NCI-H1092 treated with DMSO at 0.1 percent for 48 hours (cell line): ENCODE measurements around the gene CBX4.

Source experiments
- DNase-seq: peaks from one replicate; lab custom pipeline; 2025; lab: John Stamatoyannopoulos, UW

The CBX4 gene

DNA sequence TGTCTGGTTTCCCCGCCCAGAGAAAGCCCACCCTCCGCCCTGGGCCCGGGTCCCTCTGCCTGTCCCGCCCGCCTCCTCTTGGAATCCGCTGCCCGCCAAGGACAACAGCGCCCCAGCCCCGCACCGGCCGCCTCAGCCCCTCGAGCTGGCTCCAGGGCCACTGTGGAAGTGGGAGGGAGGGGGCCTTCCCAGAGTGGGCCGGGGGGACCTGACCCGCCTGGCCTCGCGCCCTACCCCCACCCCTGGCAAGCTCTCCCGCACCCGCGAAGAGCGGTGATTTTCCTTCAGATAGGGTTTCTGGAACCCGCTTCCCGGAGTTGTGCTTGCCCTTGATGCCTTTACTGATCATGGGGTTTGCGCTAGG is 40.1 kb downstream of the CBX4 start:
- no peak for DNase-seq

DNA sequence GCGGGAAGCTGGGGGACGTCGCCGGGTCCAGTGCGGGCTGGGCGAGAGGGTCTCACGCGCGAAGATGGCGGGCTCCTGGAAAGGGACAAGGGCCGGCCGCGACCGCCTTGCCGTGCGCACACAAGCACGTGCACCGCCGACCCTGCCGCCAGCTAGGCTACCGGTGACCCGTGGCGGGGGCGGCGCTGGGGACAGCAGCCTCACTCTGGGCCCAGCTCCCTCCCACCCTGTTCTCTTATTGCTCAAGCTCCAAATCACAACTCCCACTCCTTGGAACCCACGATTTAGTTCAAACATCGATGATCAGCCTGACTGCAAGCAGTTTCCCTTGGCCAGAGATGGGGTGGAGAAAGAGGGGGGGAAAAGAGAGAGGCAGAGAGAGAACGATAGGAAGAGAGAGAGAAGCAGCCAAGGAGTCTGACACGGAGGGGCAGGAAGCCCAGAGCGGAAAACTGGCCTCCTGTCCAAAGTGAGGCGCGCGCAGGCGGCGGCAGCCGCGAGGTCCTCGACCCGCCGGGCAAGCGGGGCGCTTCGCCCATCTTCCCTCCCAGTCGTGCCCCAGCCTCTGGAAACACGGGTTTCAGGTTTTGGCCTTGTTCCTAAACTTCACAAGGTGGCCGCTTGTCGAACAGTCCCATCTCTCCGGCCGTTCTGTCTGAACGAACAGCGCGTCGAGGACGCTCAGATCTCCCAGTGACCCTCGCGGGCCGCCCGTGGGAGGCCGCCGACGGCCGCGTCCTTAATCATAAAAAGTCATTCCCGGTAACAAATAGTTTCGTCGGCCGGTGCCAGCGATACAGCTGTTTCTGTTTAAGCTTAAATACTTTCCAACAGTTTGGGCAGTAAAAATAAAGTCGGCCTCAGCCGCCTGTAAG is 40.7 kb downstream of the CBX4 start:
- DNase-seq: peak; percentile 35

DNA sequence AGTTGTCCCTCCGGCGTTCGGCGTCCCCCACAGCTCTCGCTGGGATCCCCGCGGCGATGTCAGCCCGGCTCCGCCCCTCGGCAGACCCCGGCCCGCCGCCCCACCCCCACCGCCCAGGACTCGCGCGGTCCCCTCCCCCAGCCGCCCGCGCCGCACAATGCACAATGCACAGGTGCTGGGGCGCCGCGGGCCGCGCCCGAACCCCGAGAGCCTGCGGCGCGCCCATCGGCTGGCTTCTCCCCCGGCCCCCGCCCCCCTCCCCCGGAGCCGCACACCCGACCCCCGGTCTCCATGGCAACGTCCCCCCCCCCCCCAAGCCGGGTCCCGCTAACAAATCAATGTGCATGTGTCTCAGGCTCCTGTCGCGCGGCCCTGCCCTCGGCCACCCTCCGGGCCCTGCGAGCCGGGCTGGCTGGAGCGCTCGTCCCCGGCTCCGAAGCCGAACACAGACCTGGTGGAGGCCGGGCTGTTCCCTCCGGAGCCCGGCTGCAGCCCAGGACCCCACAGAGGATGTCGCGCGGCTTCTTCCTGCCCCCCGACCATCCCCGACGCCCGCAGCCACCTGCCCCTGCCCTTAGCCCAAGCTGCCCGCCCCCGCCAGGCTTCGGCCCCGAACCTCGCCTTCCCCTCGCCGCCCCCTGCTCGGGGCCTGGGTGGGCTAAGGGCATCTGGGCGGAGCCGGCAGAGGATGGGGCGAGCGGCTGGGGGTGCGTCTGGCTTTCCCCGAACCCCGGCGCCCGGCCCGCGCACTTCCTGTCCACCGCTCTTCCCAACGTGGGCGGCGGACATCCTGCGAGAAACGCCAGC is 41.5 kb downstream of the CBX4 start:
- peak; percentile 73 for DNase-seq

- peak; percentile 99 for DNase-seq
Observed at GRCh38 chr17:79796763-79797491, 42.3 kb downstream of the CBX4 start, which contains the start of gene CBX8. CBX8 (minus strand) TSS chr17:79797077; CDS start chr17:79796998, 79 bp downstream.

DNA sequence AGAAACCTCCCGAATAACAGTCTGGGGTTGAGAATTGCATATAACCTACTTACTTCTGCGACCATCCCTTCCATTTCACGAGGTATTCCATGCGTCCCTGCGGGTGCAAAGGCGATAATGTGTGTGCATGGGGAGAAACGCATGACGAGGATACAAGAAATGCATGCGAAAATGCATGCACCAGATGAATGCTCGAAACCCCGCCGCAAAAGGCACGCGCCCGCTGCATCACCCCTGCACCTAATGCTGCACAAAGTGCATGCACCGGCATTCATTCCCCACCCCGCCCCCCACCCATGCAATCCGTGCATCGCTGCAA is 42.8 kb downstream of the CBX4 start:
- no peak for DNase-seq

DNA sequence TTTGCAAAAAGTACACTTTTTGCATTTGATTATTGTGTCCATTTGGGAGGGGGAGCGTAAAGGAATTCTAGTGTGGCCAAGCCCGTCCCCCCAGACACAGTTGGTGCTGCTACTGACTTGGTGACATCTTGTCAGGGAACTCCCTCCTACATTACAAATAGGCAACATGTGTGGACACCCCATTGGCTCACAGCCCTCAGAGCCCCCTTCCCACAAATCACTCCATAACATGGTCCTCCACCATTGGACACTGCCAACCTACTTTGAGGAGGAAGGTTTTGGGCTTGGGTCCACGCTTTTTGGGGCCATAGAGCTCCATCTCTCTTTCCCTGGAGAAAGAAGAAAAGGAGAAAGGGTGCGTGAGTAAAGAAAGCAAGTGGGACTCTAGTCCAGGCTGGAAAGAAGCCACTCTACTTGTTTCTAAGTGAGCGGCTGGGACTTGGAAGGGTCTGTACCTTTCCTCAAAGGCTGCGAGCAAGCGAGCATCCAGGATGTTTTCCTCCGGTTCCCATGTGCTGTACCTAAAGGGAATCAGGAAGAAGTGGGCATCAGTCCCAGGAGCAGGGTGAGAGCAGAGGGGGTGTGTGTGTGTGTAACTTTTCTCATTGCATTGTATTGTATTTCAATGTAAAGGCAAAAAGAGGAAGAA is 43.3 kb downstream of the CBX4 start:
- DNase-seq: no peak

DNA sequence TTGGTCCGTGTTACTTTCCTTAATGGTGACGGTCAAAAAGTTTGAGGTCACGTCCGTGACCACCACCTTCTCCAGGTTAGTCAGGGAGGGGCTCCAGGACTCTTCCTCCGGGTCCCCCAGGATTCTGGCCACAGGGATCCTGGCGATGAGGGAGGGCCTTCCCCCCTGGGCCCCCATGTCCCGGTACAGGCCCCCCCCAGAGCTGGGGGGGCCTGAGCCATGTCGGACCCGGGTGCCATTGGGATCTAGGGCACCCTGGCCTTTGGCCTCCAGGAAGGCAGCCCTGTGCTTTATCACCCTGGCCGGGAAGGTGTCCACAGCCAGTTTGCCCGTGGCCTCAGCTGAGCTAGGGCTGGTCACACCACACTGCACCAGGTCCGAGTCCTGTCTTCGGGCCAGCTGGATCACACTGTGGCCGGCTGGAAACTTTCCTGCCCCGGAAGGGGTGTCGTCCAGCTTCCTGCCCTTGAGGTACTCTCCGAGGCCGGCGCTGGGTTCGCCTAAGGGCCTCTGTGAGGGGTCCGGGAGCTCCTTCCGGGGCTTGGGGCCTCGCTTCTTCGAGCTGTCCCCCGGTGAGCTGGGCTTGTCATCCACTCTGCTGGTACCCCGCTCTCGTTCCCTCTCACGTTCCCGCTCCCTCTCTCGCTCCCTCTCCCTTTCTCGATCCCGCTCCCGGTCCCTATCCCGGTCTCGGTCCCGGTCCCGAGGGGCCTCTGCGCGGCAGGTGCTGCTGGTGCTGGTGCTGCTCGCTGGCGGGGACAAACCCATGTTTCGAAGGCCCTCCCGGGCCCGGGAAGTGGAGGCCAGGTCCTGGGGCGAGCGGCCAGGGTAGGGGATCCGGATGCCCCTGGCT is 44.4 kb downstream of the CBX4 start:
- DNase-seq: no peak

- DNase-seq: no peak
Observed at GRCh38 chr17:79793924-79794304, 45.3 kb downstream of the CBX4 start.

DNA sequence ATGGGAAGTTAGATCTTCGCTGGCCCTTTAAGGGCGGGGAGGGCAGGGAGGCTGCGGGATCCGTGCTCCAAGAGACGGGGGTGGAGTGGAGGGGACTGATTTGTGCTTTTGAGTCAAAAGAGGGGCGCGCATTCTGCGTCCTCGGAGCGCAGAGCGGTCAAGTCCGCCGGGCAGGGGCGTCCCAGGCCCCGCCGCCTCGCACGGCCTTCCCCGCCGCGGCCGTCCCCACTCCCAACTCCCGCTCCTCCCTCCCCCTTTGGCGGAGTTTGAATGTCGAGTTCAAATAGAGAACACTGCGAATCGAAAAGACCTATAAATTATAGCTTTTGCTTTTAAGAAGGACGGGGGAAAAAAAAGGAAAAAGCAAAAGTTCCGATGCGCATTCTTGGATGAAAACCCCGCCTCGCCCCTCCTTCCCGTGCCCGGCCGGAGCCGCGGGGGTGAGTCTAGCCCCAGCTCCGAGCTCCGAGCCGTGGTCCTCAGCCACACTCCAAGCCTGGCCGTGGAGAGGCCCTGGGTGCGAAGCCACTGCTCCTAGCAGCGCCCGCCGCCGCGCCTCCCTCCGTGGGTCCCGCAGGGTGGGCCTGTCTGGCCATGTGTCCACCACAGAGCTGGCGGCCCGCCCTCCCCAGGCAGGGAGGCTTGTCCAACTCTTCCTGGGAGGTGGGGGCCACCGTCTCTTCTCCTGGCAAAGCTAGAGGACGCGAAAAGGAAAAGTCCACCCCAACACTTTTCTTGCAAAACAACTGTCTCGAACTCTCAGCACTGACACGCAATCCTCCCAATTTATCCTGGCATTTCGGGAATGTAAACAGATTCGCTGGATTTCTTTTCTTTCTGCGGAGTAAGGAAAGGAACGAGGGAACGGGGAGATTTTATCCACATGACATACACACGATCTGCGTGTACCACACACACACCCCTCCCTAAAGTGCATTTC is 46.0 kb downstream of the CBX4 start:
- no peak for DNase-seq

DNA sequence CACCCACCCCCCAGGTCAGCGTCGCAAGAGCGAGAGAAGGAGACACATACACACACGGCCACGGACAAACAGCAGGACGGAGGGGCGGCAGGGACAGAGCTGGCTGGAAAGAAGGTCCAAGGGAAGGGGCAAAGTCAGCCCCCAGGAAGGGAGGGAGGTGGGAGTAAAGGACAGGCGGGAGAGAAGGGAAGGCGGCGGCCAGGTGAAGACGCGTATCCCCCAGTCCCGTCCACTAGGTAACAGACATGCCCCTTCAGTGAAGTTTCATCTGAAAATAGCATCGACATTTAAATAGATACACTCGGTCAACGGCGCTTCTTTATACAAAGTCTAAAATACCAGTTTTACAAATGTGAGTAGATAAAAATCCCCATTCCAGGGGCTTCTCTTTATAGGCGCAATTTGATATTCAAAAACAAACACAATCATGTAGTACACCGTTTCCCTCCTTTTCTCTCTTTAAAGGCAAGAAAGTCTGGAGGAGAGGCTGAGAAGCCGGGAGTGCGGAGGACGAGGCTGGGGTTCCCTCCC is 46.8 kb downstream of the CBX4 start:
- no peak for DNase-seq

GRCh38 chr17:79791735-79792161 is 47.5 kb downstream of the CBX4 start:
- DNase-seq: no peak

GRCh38 chr17:79790805-79791734 is 48.2 kb downstream of the CBX4 start:
- DNase-seq: peak; percentile 19

GRCh38 chr17:79789943-79790804 is 49.1 kb downstream of the CBX4 start:
- peak; percentile 22 for DNase-seq

DNA sequence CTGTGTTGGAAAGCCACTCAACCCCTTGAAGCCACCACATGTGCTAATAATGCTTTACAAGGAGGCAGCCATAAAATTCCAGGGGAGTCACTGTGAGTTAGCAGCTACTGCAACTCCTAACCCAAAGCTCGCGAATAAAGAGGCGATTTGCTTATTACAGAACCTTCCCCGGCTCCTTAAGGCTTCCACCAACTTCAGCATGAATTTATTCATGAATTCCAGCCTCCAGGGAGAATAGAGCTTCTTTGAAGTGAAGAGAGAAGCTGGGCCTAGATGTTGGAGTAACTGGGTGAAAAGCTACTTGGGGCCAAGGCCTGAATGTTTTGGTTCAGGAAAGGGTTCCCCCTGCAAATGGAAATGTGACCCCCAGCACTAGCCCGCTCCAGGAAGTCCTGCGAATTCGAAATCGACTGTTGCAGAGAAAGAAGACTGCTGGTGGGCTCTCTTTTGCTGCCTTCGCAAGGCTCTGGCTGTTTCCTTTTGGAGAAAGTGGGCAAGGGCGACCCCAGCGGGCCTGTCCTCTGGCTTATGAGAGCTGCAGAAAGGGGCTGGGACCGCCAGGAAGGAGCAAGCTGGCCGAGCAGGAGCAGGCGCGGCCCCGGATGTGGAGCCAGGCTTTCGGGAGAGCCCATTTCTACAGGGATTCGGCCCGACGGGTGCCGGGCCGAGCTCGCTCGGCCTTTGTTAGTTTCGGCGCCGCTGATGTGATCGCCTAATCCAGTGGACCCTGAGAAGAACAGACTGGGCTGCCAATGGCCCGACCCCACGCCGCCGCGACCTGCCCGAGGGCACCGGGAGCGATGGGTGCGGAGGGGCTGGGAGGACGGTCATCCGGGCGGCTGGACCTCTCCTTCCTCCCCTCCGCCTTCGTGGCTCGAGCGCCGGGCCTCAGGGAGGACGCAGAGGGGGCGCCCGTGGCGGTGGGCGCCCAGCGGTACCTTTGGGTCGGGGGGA is 50.0 kb downstream of the CBX4 start:
- no peak for DNase-seq

DNA sequence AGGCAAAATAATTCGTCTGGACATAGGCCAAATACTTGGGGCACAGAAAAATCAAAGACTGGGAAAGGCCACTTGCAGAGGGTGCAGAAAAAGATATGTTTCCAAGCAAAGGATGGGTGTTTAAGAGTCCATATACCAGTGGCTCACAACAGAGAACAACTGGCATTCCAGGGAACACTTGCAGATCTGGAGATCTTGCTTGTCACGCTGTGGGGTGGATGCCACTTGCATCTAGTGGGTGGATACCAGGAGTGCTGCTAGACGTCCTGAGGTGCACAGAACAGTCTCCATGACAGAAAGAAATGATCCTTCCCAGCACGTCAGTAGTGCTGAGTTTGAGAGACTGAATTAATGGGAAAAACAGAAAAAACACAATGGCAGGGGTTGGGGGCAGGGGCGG is 50.8 kb downstream of the CBX4 start:
- no peak for DNase-seq

DNA sequence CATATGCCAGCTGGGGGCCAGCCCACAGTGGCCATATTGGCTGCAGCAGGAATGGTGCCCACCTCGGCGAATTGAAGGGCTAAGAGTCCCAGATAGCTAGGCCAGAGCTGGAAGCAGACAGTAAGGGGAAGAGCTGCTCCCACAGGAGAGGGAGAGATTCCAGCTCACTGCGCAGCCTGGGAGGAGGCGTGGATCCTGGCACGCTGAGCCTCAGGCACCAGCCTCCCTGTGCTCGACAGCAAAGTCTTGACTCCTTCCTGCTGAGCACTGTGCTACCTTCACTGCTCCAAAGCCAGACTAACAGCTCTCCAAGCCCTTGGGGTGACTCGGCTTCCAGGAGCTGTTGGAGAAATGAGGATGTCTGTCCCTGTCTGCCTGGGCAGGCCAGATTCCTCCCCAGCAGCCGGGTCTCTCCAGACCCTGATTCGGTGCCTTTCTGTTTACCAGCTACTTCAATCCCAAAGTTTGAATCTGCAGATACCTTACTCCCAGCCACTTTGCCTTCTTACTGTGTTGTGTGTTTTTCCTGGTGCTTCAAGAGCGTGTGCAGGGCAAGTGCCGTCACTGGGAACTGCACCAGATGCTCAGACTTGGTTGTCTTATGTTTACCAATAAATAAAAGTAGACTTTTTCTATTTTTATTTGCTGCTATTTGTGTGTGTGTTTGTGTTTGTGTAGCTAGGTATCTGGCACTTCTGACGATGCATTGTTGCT is 52.2 kb downstream of the CBX4 start:
- DNase-seq: no peak
